ENCODE measurements around the gene SMC2. TPM values are rescaled to one million over a fixed set of nuclear protein-coding genes. Genes with fewer than 3 reads are reported as not detected.

Gene SMC2
- total RNA-seq, 1 donor: 70.3 TPM

- DNase-seq (ENCODE audit: low read depth): no peak
- no peak overlapping the region for H3K4me3 ChIP-seq (ENCODE audit: low read depth, low read length)
- no peak for TF ChIP-seq CTCF (IDR thresholded peaks at IDR 0.05; ENCODE audit: insufficient read depth, low read length)
Measured at GRCh38 chr9:104087894-104088293, 6.2 kb upstream of the SMC2 start.

- no peak for TF ChIP-seq CTCF (IDR thresholded peaks at IDR 0.05; ENCODE audit: insufficient read depth, low read length)
- peak; percentile 46 for DNase-seq (ENCODE audit: low read depth)
- H3K4me3 ChIP-seq (ENCODE audit: low read depth, low read length): no peak overlapping the region
Measured at GRCh38 chr9:104088416-104088815, 5.7 kb upstream of the SMC2 start.

- DNase-seq (ENCODE audit: low read depth): no peak
- no peak overlapping the region for H3K4me3 ChIP-seq (ENCODE audit: low read depth, low read length)
- TF ChIP-seq CTCF (IDR thresholded peaks at IDR 0.05; ENCODE audit: insufficient read depth, low read length): no peak
Measured at GRCh38 chr9:104090578-104090977, 3.5 kb upstream of the SMC2 start.

- no peak overlapping the region for H3K4me3 ChIP-seq (ENCODE audit: low read depth, low read length)
- no peak for TF ChIP-seq CTCF (IDR thresholded peaks at IDR 0.05; ENCODE audit: insufficient read depth, low read length)
Measured at GRCh38 chr9:104091116-104091515, 3.0 kb upstream of the SMC2 start.

GRCh38 chr9:104091708-104092107 lies 2.4 kb upstream of the SMC2 start:
- DNase-seq (ENCODE audit: low read depth): peak; percentile 18
- no peak overlapping the region for H3K4me3 ChIP-seq (ENCODE audit: low read depth, low read length)
- TF ChIP-seq CTCF (IDR thresholded peaks at IDR 0.05; ENCODE audit: insufficient read depth, low read length): no peak

More at GRCh38 chr9:104091116-104091515, 3.0 kb upstream of the SMC2 start:
- no peak for DNase-seq (ENCODE audit: low read depth)

GRCh38 chr9:104092192-104092591 lies 1.9 kb upstream of the SMC2 start:
- no peak for DNase-seq (ENCODE audit: low read depth)
- no peak overlapping the region for H3K4me3 ChIP-seq (ENCODE audit: low read depth, low read length)

More at GRCh38 chr9:104092192-104092591, 1.9 kb upstream of the SMC2 start:
- TF ChIP-seq CTCF (IDR thresholded peaks at IDR 0.05; ENCODE audit: insufficient read depth, low read length): no peak
